IPS-18a (cell line): ENCODE results near the gene STKLD1.
"Not testable (repeated sequence)": the region's sequence is repeated elsewhere in the genome, so short reads cannot be mapped to it uniquely, and the experiment has no call there.

ENCODE experiments used
- H3K27ac ChIP-seq: one replicate; pipeline ENCODE4 v1.5.1; 2013; ENCODE audit warnings: low read length
- H3K27me3 ChIP-seq: one replicate; pipeline ENCODE4 v1.6.1; 2013; ENCODE audit warnings: mild to moderate bottlenecking, low read length; ENCODE audit not compliant: control insufficient read depth, insufficient read depth
- H3K36me3 ChIP-seq: one replicate; pipeline ENCODE4 v1.6.1; 2013; ENCODE audit warnings: low read depth, low read length; ENCODE audit not compliant: control insufficient read depth
- H3K4me1 ChIP-seq: one replicate; pipeline ENCODE4 v1.6.1; 2013; ENCODE audit warnings: low read depth, low read length; ENCODE audit not compliant: control insufficient read depth
- H3K4me3 ChIP-seq: one replicate; pipeline ENCODE4 v1.5.1; 2013; ENCODE audit warnings: low read length
- H3K9ac ChIP-seq: one replicate; pipeline ENCODE4 v1.6.1; 2013; ENCODE audit warnings: mild to moderate bottlenecking, low read length, moderate library complexity
- H3K9me3 ChIP-seq: one replicate; pipeline ENCODE4 v1.6.1; 2013; ENCODE audit warnings: low read depth, low read length; ENCODE audit not compliant: control insufficient read depth

STKLD1 gene

DNA sequence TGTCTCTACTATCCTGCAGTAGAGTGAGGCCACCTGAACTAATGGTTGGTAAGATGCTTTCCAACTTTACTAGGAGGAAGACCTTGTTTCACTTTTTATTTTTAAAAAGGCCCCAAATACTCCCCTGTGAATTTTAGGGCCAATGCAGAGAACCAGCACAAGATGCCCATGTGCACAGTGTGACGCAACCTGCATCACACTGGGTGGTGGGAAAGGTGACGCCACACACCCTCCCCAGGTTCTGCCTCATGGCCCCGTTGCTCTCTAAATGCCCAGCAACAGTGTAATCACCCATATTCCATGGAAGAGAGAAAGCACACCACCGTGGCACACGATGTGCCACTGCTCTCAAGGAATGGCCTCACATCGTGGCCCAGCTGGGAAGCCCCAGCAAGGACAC, 6.7 kb upstream of the STKLD1 start:
- Histone ChIP-seq H3K9ac (no peak overlapping the region), H3K4me1 (no peaks in the 10 kb centered on the region), H3K36me3 (peaks cover 39% of the 10 kb centered on the region), H3K27ac (no peak overlapping the region), H3K9me3 (no peaks in the 10 kb centered on the region), H3K27me3 (no peaks in the 10 kb centered on the region), H3K4me3 (no peak overlapping the region)

DNA sequence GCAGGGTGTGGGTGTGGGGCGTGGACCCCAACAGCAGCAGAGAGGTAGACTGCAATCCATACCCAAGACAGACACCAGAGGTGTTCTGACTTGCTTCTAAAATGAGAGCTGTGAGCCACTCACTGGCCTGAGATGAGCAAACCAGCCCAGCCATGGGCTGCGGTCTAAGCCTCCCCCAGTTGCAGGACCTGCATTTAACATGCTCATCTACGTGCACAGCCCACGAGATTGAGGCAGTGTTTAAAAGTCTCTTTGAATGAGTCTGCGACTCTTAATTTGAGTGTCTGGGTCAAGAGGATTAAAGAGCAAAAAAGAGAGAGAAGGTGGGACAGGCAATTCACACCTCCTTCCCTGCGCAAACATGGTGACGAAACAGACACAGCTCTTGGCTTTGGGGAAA, 6.2 kb upstream of the STKLD1 start:
- Histone ChIP-seq H3K27ac (no peak overlapping the region), H3K36me3 (peaks cover 36% of the 10 kb centered on the region), H3K27me3 (no peaks in the 10 kb centered on the region), H3K9me3 (no peaks in the 10 kb centered on the region), H3K4me1 (peaks cover 4% of the 10 kb centered on the region), H3K9ac (no peak overlapping the region), H3K4me3 (no peak overlapping the region)

DNA sequence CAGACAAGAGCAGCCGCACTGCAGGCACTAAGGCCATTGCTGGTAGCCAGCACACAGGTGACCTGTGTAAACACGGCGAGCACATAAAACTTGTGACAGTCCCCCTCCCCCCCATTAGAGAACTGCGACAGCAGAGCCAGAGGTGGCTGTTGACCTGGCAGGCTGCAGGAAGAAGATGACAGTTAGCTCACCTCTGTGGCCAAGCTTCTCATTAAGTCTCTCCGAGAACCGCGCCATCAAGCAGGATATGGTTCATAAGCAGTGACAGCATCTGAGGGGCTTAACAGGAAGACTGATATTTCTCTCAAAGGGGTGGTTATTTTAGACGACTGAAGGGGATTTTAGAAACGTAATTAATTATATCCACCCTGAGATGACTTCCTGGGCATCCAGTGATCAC, 5.5 kb upstream of the STKLD1 start:
- H3K9me3 ChIP-seq: no peaks in the 10 kb centered on the region
- no peak overlapping the region for H3K9ac ChIP-seq
- H3K36me3 ChIP-seq: peaks cover 29% of the 10 kb centered on the region
- H3K27ac ChIP-seq: no peak overlapping the region
- H3K27me3 ChIP-seq: no peaks in the 10 kb centered on the region
- H3K4me3 ChIP-seq: no peak overlapping the region
- peaks cover 5% of the 10 kb centered on the region for H3K4me1 ChIP-seq

DNA sequence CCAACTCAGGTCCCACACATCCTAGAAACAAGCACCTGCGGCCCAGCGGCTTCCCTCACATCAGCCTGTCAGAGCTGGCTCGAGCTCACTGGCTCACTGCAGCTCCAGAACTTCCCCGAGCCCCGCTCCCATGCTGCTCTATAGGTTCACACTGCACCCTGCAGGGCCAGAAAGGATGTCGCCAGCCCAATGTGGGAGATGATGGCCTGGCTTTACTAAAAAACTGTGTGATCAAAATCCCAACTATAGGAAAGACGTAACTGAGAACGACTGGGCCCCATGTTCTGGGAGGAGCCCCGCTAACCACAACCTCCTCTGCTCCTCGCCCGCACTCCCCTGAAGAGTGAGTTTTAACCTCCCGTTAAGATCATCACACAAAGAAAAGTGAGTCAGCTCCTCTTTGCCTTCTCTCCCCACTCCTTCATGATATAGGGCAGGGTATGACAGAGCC, 4.9 kb upstream of the STKLD1 start:
- Histone ChIP-seq H3K4me3 (no peak overlapping the region), H3K9ac (no peak overlapping the region), H3K4me1 (peaks cover 5% of the 10 kb centered on the region), H3K27me3 (no peaks in the 10 kb centered on the region), H3K36me3 (peaks cover 23% of the 10 kb centered on the region), H3K27ac (no peak overlapping the region), H3K9me3 (no peaks in the 10 kb centered on the region)

DNA sequence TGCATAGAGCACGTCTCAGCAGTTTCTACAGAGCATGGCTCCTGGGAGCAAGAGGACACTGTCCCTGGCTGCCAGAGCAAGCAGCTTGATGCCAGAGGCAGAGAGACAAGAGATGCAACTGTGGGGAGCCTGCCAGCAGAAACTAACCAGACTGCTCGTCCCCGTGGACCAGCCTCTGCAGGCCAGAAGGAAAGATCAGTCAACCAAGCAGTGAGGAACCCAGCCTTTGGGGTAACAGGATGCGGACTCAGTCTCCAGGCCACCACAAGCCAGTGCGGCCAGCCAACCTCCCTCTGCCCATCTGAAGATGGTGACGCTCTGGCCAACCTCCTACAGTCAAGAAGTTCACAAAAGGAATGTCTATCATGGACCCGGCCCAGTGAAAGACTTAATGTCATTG, 4.0 kb upstream of the STKLD1 start:
- Histone ChIP-seq H3K9ac (no peak overlapping the region), H3K27ac (no peak overlapping the region), H3K36me3 (peaks cover 16% of the 10 kb centered on the region), H3K27me3 (peaks cover 8% of the 10 kb centered on the region), H3K9me3 (no peaks in the 10 kb centered on the region), H3K4me3 (no peak overlapping the region), H3K4me1 (peaks cover 5% of the 10 kb centered on the region)

DNA sequence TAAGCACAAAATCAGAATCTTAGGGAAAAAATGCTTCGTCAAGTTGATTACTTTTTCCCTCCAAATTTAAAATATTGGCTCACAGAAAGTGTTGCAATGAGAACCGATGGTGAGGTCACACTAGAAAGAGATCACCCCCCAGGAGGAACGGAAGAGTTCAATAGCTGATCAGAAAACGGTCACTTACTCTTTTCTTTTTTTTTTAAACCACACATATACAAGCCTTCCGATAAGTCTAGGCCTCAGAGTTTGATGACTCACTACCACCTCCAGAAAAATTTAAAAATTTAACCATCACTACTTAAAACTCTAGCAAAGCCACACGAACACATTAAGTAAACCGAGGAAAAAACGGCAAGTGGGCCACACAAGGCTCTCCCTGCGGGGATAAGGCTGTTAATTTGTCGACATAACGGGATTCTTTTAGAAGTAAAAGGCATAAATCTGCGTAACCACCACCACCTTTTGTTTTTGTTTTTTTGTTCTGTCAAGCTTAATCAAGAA, 1.5 kb upstream of the STKLD1 start:
- H3K4me1 ChIP-seq: peaks cover 8% of the 10 kb centered on the region
- H3K4me3 ChIP-seq: peak overlapping the region; percentile 95
- peaks cover 22% of the 10 kb centered on the region for H3K27me3 ChIP-seq
- H3K36me3 ChIP-seq: peaks cover 15% of the 10 kb centered on the region
- H3K9ac ChIP-seq: peak overlapping the region; percentile 84
- no peak overlapping the region for H3K27ac ChIP-seq
- no peaks in the 10 kb centered on the region for H3K9me3 ChIP-seq

DNA sequence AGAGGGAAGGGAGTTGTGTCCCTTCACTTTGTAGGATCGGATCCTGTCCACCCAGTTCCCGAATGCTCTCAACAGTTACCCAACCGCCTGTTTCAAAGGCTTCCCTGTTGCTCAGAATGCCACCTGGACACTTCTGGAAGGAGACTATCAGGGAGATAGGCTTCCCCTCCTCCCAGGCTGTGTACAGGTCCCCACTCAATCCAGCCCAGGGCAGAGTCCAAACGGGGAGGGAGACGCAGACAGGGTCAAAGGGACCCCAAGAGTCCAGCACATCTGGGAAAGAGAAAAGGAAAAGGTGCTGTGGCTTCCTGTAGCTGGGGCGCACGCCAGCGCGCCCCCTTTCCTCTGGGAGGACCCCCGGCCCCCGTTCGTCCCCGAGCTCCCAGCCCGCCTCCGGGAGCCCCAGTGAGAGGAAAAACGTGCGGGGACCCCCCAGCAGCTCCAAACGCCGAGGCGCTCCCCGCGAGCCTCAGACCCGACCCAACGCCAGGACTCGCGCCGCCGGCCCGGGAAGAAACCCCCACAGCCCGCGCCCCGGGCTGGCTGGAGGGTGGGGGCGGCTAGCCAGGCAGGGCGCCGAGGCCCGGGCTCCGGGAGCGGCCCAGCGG, 946 bp upstream of the STKLD1 start:
- peak overlapping the region; percentile 95 for H3K4me3 ChIP-seq
- H3K9ac ChIP-seq: peak overlapping the region; percentile 84
- peaks cover 22% of the 10 kb centered on the region for H3K27me3 ChIP-seq
- H3K4me1 ChIP-seq: peaks cover 8% of the 10 kb centered on the region
- no peaks in the 10 kb centered on the region for H3K9me3 ChIP-seq
- H3K36me3 ChIP-seq: peaks cover 15% of the 10 kb centered on the region
- no peak overlapping the region for H3K27ac ChIP-seq

DNA sequence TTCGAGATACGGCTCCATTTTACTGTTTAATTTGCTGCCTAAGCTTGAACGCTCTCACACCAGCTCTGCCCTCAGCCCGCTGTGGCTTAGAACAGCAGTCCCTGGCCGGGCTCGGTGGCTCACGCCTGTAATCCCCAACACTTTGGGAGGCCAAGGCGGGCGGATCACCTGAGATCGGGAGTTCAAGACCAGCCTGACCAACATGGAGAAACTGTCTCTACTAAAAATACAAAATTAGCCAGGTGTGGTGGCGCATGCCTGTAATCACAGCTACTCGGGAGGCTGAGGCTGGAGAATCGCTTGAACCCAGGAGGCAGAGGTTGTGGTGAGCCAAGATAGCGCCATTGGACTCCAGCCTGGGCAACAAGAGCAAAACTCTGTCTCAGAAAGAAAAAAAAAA, 1.1 kb downstream of the STKLD1 start:
- H3K4me3 ChIP-seq, H3K9me3 ChIP-seq, H3K9ac ChIP-seq, H3K36me3 ChIP-seq, H3K4me1 ChIP-seq, H3K27ac ChIP-seq: not testable (repeated sequence)
- H3K27me3 ChIP-seq: peaks cover 22% of the 10 kb centered on the region

DNA sequence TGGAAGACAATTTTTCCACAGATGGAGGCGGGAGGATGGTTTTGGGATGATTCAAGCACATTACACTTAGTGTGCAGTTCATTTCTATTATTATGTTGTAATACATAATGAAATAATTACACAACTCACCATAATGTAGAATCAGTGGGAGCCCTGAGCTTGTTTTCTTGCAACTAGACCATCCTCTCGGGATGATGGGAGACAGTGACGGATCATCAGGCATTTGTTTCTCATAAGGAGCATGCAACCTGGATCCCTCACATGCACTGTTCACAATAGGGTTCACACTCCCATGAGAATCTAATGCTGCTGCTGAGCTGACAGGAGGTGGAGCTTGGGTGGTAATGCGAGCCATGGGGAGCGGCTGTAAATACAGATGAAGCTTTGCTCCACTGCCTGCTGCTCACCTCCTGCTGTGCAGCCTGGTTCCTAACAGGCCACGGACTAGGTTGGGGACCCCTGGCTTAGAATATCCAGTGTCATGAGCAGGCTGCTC, 1.6 kb downstream of the STKLD1 start:
- Histone ChIP-seq H3K36me3 (peaks cover 3% of the 10 kb centered on the region), H3K4me3 (no peak overlapping the region)

DNA sequence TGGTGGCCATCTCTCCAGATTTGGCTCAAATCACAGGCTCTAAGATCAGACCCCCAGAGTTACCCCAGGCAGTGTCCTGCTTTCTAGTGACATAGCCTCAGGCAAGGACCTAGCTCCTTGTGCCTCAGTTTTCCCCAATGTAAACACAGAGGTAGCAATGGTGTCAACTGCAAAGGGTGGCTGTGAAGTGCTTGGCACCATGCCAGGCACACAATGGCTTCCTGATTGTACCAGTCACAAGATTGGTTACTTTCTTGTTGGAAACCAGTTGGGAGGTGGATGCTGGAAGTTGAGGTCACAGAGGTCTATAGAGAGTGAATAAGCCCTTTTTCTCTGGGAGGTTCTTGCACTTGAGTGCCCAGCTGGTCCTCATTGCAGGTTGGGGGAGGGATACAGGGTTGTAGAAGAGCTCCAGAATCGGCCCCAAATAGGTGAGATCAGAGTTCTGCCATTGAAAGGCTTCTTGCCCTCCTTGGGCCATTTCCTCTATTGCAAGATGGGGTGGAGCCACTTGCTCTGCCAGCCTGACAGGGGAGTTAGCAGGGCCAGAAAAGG, 2.3 kb downstream of the STKLD1 start:
- Histone ChIP-seq H3K36me3 (no peaks in the 10 kb centered on the region), H3K9me3 (no peaks in the 10 kb centered on the region), H3K27ac (no peak overlapping the region), H3K4me3 (no peak overlapping the region), H3K4me1 (peaks cover 8% of the 10 kb centered on the region), H3K27me3 (peaks cover 22% of the 10 kb centered on the region), H3K9ac (no peak overlapping the region)

More for the DNA sequence above, 1.6 kb downstream of the STKLD1 start:
- no peaks in the 10 kb centered on the region for H3K9me3 ChIP-seq
- H3K27ac ChIP-seq: no peak overlapping the region
- H3K27me3 ChIP-seq: peaks cover 22% of the 10 kb centered on the region
- H3K4me1 ChIP-seq: peaks cover 8% of the 10 kb centered on the region
- H3K9ac ChIP-seq: no peak overlapping the region

DNA sequence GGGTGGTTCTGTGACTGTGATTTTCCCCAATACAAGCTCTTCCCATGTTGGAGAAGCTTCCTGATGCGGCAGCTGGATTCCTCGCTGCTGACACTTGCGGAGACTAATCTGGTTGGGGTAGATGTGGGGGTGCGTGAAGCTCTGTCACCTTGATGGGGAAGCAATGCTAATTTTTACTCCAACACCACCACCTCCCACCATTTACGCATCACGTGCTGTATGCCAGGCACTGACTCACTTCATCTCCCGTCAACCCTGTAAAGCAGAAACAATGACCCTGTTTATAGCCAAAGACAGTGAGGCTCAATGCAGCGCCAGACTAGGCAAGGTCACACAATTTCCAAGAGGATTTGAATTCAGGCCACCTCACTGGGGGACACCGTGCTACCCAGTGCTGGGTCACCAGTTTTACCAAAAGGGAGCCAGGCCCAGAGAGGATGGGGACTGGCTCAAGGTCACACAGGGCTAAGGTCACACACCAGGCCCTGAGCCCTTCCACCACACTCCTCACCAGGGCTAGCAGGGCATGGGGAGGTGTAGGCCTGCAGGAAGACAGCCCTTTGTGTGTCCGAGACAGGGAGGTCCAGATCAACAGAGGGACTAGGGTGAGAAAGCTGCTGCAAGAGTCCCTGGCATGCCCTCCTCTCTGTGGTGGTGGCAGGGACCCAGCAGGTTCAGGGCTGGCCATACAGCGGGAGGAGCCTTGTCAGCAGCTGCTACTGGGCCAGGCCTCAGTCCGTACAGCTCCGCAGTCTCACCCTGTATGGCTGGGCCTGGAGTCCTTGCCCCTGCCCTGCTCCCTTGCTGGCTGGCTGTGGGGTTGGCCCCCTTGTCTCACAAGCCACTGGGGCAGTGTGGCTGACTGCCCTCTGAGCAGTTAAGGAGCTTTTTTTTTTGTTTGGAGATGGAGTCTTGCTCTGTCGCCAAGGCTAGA, 3.3 kb downstream of the STKLD1 start:
- Histone ChIP-seq H3K27ac (no peak overlapping the region), H3K4me3 (no peak overlapping the region), H3K9me3 (no peaks in the 10 kb centered on the region), H3K36me3 (no peaks in the 10 kb centered on the region), H3K4me1 (peaks cover 8% of the 10 kb centered on the region), H3K9ac (no peak overlapping the region), H3K27me3 (peaks cover 22% of the 10 kb centered on the region)
